ENCODE measurements around the gene EMC9.
"Not testable (repeated sequence)": the region's sequence is repeated elsewhere in the genome, so short reads cannot be mapped to it uniquely, and the experiment has no call there.

The EMC9 gene

GRCh38 chr14:24129410-24129998 lies 11.9 kb downstream of the EMC9 start:
- DNase-seq = no peak

DNA sequence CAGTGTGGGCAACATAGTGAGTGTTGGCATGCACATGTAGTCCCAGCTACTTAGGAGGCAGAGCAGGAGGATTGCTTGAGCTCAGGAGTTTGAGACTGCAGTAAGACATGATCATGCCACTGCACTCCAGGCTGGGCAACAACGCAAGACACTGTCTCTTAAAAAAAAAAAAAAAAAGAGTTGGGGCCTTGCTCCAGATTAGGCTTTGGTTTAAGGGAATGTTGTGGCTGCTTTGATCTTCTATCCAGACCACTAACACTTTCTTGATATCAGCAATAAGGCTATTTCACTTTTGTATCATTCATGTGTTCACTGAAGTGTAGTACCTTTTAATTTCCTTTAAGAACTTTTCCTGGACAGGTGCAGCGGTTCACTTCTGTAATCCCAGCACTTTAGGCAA lies 13.7 kb downstream of the EMC9 start:
- DNase-seq = no peak

GRCh38 chr14:24126939-24127338 lies 14.5 kb downstream of the EMC9 start:
- no peak for DNase-seq

DNA sequence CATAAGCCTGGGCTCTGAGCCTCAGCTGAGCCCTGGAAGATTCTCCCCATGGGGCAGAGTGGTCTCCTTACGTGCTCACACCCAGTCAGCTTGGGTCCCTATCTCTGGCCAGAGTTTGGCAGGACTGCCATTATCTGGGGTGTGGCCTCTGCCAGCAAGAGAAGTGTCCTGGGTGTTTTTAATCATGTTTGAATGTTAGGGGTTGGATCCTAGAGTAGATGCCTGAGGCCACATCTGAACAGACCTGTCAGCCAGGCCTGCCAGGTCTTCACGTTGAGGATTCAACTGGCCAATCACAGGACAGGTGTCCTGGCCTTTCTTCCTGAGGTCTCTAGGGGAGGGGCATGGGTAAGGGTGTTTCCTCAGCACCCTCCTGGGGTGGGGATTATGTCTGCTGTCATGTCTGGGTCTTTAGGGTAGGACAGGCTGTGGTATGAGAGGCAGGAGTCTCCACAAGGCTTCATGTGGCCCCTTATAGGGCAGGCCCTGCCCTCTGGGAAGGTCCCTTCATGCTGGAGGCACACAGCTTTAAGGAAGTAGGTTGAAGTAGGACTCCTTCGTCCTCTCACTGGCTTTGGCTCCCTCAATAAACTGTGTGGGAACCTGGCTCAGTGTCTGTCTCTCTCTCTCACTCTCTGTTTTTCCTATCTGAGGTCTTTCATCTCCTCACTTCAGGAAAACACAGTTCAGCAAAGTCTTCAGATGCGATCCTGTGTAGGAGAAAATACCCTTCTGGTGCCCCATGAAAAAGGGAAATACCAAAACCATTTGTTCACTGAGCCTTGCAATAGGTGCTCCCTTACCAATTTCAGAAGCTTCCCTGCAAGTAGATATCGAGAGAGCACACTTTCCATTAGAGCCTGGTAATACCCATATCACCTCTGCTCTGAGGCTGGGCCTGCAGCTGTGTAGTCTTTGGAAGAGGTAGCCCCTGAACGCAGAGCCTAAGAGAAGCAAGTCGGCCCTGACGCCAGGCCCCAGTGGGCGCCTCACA lies 17.7 kb downstream of the EMC9 start:
- DNase-seq = no peak

DNA sequence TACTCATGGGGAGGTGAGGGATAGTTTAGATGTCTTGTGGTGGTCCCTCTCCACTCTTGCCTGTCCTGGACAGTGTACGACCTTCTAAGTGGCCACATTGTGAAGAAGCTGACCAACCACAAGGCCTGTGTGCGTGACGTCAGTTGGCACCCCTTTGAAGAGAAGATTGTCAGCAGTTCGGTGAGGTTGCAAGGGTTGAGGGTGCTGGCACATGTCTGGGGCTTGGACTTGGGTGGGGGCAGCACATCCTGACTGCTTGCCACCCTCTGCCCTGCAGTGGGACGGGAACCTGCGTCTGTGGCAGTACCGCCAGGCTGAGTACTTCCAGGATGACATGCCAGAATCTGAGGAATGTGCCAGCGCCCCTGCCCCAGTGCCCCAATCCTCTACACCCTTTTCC lies 18.5 kb downstream of the EMC9 start:
- DNase-seq = no peak

- DNase-seq = no peak
These were observed 19.0 kb downstream of the EMC9 start for GRCh38 chr14:24122416-24122815.

GRCh38 chr14:24121210-24121609 lies 20.2 kb downstream of the EMC9 start:
- DNase-seq = no peak

- DNase-seq = no peak
These were observed 21.7 kb downstream of the EMC9 start for GRCh38 chr14:24119691-24120090.

DNA sequence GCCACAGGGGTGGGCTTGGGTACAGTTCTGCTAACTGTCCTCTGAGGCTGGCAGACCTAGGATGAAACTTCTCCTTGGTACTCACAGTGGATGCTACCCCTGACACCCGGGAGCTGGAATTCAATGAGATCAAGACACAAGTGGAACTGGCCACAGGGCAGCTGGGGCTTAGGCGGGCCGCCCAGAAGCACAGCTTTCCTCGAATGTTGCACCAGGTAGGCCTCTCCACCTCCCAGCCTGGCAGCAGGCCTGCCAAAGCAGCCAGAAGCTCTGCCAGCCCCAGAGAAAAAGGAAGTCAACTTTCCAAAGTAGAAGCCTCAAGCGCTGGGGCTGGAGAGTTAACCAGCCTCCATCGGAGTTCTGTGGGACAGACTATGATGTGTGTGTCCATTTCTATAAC lies 24.2 kb downstream of the EMC9 start:
- no peak for DNase-seq

DNA sequence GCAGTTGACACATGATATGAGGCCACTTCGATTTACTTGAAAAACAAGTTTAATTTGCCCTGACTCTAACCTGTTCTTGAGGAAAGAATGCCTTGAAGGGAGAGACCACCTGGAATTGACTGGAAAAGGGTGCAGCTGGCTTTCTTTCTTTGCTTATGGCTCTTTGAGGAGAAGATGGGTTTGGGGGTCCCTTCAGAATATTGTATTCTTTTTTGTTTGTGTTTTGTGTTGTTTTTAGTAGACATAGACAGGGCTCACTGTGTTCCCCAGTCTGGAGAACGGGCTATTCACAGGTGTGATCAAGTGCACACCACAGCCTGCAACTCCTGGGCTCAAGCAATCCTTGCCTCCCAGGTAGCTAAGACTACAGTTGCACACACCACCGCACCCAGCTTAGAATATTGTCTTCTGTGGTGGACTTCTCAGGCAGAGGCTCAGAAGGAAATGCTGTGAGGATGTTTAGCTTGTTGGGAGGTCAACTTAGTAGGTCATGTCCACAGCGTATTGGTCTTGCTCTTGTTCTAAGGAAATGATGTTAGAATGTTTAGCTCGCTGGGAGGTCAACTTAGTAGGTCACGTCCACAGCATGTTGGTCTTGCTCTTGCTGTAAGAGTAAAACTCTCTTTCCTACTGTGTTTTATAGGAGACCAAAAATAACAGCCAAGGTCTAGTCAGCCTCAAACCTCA lies 25.1 kb downstream of the EMC9 start:
- no peak for DNase-seq

- no peak for DNase-seq
These were observed 25.8 kb downstream of the EMC9 start for GRCh38 chr14:24115422-24116127.

GRCh38 chr14:24114532-24115421 lies 26.6 kb downstream of the EMC9 start, which contains the start of the genes DCAF11 and NRL:
Gene DCAF11 (plus strand): TSS chr14:24114777. CDS start chr14:24115595, 818 bp downstream.
Gene NRL (minus strand): TSS chr14:24114949. CDS start chr14:24082848, 32,101 bp downstream.
- DNase-seq = peak; percentile 98

- peak; percentile 84 for DNase-seq
These were observed 27.4 kb downstream of the EMC9 start for GRCh38 chr14:24113801-24114531.

DNA sequence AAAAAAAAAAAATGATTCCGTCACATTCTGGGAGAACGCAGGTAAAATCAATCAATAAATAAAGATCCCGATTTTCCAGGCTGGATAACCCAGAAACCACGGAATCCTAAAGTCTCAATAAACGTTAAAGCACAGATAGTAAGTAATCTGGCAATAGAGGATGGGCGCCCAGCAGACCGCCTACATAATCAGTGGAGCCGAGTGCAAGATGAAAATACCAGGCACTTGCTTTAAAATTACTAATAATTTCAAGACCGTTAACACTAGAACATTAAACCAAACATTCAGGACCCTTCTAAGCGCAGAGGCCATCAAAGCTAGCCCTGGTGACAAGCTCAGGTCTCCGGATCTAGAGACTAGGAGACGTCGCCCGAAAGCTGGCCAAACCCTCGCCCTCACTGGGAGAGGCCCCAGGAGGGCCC lies 28.0 kb downstream of the EMC9 start:
- no peak for DNase-seq

DNA sequence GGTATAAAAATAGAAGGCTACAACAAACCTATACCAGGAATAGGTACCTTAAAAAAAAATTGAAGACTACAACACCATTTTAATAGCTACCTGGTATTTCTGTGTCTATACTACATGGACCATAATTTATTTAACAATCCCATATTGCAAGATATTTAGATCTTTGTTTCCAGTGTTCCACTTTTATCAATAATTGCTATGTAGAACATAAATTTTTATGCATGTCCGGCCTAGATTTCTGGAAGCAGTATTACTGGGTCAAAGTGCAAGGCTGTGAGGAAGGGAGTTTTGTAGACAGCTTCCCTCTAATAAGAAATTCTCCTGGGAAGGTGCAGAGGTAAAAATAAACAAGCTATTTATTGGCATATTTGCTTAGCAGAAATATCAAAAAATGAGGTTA lies 30.9 kb downstream of the EMC9 start:
- DNase-seq = no peak

DNA sequence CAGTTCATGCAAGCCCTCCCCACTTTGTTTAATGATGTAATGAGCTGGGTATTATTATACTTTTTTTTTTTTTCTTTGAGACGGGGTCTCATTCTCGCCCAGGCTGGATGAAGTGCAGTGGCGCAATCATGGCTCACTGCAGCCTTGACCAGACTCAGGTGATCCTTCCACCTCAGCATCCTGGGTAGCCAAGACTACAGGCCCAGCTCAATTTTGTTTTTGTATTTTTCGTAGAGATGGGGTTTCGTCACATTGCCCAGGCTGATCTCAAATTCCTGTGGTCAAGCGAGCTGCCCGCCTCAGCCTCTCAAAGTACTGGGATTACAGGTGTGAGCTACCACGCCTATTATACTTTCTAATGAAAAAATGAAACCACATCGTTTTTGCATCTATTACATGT lies 31.3 kb downstream of the EMC9 start:
- no peak for DNase-seq

GRCh38 chr14:24108336-24108874 lies 33.0 kb downstream of the EMC9 start:
- DNase-seq = no peak

GRCh38 chr14:24106672-24107271 lies 34.6 kb downstream of the EMC9 start:
- DNase-seq = no peak

DNA sequence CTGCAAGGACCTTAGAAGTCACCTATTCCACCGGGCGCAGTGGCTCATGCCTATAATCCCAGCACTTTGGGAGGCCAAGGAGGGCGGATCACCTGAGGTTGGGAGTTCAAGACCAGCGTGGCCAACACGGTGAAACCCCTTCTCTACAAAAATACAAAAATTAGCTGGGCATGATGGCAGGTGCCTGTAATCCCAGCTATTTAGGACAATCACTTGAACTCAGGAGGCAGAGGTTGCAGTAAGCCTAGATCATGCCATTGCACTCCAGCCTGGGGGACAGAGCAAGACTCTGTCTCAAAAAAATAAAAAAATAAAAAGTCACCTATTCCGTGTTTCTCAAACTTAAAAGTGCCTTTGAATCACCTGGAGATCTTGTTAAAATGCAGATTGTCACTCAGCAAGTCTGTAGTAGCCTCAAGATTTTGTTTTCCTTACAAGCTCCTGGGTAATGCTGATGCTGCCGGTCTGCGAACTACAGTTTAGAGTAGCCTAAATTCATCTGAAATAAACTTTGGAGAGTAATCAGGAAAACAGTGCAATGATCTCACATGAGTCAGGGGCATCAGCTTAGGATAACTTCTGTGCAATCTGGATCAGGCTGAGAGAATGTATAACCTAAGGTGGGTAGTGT lies 35.7 kb downstream of the EMC9 start:
- DNase-seq = not testable (repeated sequence)

DNA sequence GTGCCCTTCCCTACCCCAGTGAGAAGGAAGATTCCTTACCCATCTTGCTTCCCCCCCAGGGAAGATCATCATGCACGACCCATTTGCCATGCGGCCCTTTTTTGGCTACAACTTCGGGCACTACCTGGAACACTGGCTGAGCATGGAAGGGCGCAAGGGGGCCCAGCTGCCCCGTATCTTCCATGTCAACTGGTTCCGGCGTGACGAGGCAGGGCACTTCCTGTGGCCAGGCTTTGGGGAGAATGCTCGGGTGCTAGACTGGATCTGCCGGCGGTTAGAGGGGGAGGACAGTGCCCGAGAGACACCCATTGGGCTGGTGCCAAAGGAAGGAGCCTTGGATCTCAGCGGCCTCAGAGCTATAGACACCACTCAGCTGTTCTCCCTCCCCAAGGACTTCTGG lies 37.9 kb downstream of the EMC9 start:
- no peak for DNase-seq

All from NCI-H510A (cell line).